Osteoblast (primary cell): ENCODE measurements around the gene GSK3B. TPM values are rescaled to one million over a fixed set of nuclear protein-coding genes. Genes with fewer than 3 reads are reported as not detected.
"Not testable (repeated sequence)": the region's sequence is repeated elsewhere in the genome, so short reads cannot be mapped to it uniquely, and the experiment has no call there.

Source experiments
- DNase-seq: peaks from one replicate; pipeline ENCODE4 v3.0.0; 2011; ENCODE audit warnings: low spot score, mixed read lengths; ENCODE audit not compliant: insufficient read length; ENCODE audit errors: missing footprints
- H2AFZ ChIP-seq: 2 replicates; pipeline ENCODE4 v1.6.0; 2011; ENCODE audit warnings: mild to moderate bottlenecking, low read length
- H3K27ac ChIP-seq: 2 replicates; pipeline ENCODE4 v1.5.1; 2011; ENCODE audit warnings: mild to moderate bottlenecking, low read depth, low read length, moderate library complexity
- H3K27me3 ChIP-seq: 2 replicates; pipeline ENCODE4 v1.6.0; 2012; ENCODE audit warnings: mild to moderate bottlenecking, control low read depth, inconsistent platforms, low read length, moderate library complexity; ENCODE audit not compliant: insufficient read depth
- H3K36me3 ChIP-seq: 2 replicates; pipeline ENCODE4 v1.5.1; 2011; ENCODE audit warnings: mild to moderate bottlenecking, low read length, control low read depth, moderate library complexity; ENCODE audit not compliant: insufficient read depth
- H3K4me1 ChIP-seq: 2 replicates; pipeline ENCODE4 v1.5.1; 2011; ENCODE audit warnings: mild to moderate bottlenecking, low read length, control low read depth, moderate library complexity; ENCODE audit not compliant: insufficient read depth
- H3K4me2 ChIP-seq: 2 replicates; pipeline ENCODE4 v1.6.0; 2011; ENCODE audit warnings: mild to moderate bottlenecking, low read length; ENCODE audit not compliant: insufficient read depth
- H3K4me3 ChIP-seq: fragments of 200-600 bp; sonication (generic); 3 replicates; pipeline ENCODE4 v1.5.1; 2012; ENCODE audit warnings: mild to moderate bottlenecking, low read length, inconsistent platforms; ENCODE audit not compliant: insufficient read depth
- H3K79me2 ChIP-seq: 2 replicates; pipeline ENCODE4 v1.6.0; 2012; ENCODE audit warnings: mild to moderate bottlenecking, low read length, control low read depth, inconsistent platforms; ENCODE audit not compliant: insufficient read depth
- H3K9me3 ChIP-seq: 2 replicates; pipeline ENCODE4 v1.5.1; 2011; ENCODE audit warnings: low read depth, low read length, control low read depth
- H4K20me1 ChIP-seq: 2 replicates; pipeline ENCODE4 v1.6.0; 2012; ENCODE audit warnings: mild to moderate bottlenecking, low read length, control low read depth; ENCODE audit not compliant: insufficient read depth
- CTCF ChIP-seq: IDR thresholded peaks from 2 replicates; pipeline ENCODE4 v1.5.1; 2011; ENCODE audit warnings: mild to moderate bottlenecking, low read depth, low read length, moderate library complexity; ENCODE audit errors: extremely low read depth
- total RNA-seq: library from RNA; depleted of rRNA; stranded (reverse); fragments of >200 nt; gene quantifications from 2 replicates; pipeline ENCODE4 v1.2.3, GENCODE V29; 2012

GSK3B gene
- total RNA-seq, 1 donor: 87.9 TPM

GRCh38 chr3:120052225-120052624, 42.0 kb downstream of the GSK3B start:
- peaks cover 91% of the 10 kb centered on the region for H4K20me1 ChIP-seq
- no peak overlapping the region for H3K27ac ChIP-seq
- H3K4me1 ChIP-seq: no peaks in the 10 kb centered on the region
- no peak for DNase-seq
- H3K4me2 ChIP-seq: no peak overlapping the region
- no peaks in the 10 kb centered on the region for H3K36me3 ChIP-seq
- no peak overlapping the region for H2AFZ ChIP-seq
- no peak overlapping the region for H3K4me3 ChIP-seq
- no peaks in the 10 kb centered on the region for H3K9me3 ChIP-seq
- peaks cover 100% of the 10 kb centered on the region for H3K79me2 ChIP-seq
- no peak for TF ChIP-seq CTCF
- H3K27me3 ChIP-seq: no peaks in the 10 kb centered on the region

- not testable (repeated sequence) for DNase-seq, H3K4me2 ChIP-seq, H3K9me3 ChIP-seq, H3K4me3 ChIP-seq, H2AFZ ChIP-seq, H3K27me3 ChIP-seq, H3K27ac ChIP-seq, H3K36me3 ChIP-seq, H3K4me1 ChIP-seq
- Histone ChIP-seq H3K79me2 (peaks cover 100% of the 10 kb centered on the region), H4K20me1 (peaks cover 88% of the 10 kb centered on the region)
These were observed 42.7 kb downstream of the GSK3B start for GRCh38 chr3:120051570-120051969.

- no peak for TF ChIP-seq CTCF
- H3K4me1 ChIP-seq: no peaks in the 10 kb centered on the region
- H3K79me2 ChIP-seq: peaks cover 100% of the 10 kb centered on the region
- no peak overlapping the region for H3K4me3 ChIP-seq
- H3K4me2 ChIP-seq: no peak overlapping the region
- no peaks in the 10 kb centered on the region for H3K9me3 ChIP-seq
- no peak for DNase-seq
- no peaks in the 10 kb centered on the region for H3K36me3 ChIP-seq
- H2AFZ ChIP-seq: no peak overlapping the region
- peaks cover 86% of the 10 kb centered on the region for H4K20me1 ChIP-seq
- H3K27me3 ChIP-seq: no peaks in the 10 kb centered on the region
- H3K27ac ChIP-seq: no peak overlapping the region
These were observed 44.2 kb downstream of the GSK3B start for GRCh38 chr3:120049881-120050539.

- Histone ChIP-seq H3K27ac (no peak overlapping the region), H3K4me2 (no peak overlapping the region), H3K27me3 (no peaks in the 10 kb centered on the region), H3K79me2 (peaks cover 100% of the 10 kb centered on the region), H3K4me3 (no peak overlapping the region), H4K20me1 (peaks cover 85% of the 10 kb centered on the region), H3K36me3 (no peaks in the 10 kb centered on the region), H3K4me1 (no peaks in the 10 kb centered on the region), H2AFZ (no peak overlapping the region), H3K9me3 (no peaks in the 10 kb centered on the region)
- no peak for TF ChIP-seq CTCF
- DNase-seq: no peak
These were observed 45.2 kb downstream of the GSK3B start for GRCh38 chr3:120049072-120049471.
